Measurements from ENCODE around the gene UNC5C.

Gene UNC5C

GRCh38 chr4:95457353-95457752, 91.4 kb downstream of the UNC5C start:
- Mint-ChIP-seq H3K4me3 (no peak overlapping the region), H3K27ac (peak overlapping the region; percentile 82), H3K36me3 (ENCODE audit: low read depth) (no peaks in the 10 kb centered on the region), H3K27me3 (ENCODE audit: low read depth, poor library complexity) (no peaks in the 10 kb centered on the region), H3K4me1 (peaks cover 10% of the 10 kb centered on the region), H3K9me3 (peaks cover 5% of the 10 kb centered on the region)
- no peak for TF ChIP-seq CTCF (IDR thresholded peaks at IDR 0.05)
- DNase-seq: no peak

- no peak for TF ChIP-seq CTCF (IDR thresholded peaks at IDR 0.05)
- no peak overlapping the region for H3K27ac Mint-ChIP-seq
- H3K36me3 Mint-ChIP-seq (ENCODE audit: low read depth): no peaks in the 10 kb centered on the region
- no peak overlapping the region for H3K4me3 Mint-ChIP-seq
- H3K9me3 Mint-ChIP-seq: no peaks in the 10 kb centered on the region
- no peak for DNase-seq
- no peaks in the 10 kb centered on the region for H3K4me1 Mint-ChIP-seq
- H3K27me3 Mint-ChIP-seq (ENCODE audit: low read depth, poor library complexity): no peaks in the 10 kb centered on the region
Measured at GRCh38 chr4:95450294-95450693, 98.5 kb downstream of the UNC5C start.

GRCh38 chr4:95446173-95446572, 102.6 kb downstream of the UNC5C start:
- Mint-ChIP-seq H3K4me3 (no peak overlapping the region), H3K27me3 (ENCODE audit: low read depth, poor library complexity) (no peaks in the 10 kb centered on the region), H3K27ac (no peak overlapping the region), H3K36me3 (ENCODE audit: low read depth) (no peaks in the 10 kb centered on the region), H3K9me3 (no peaks in the 10 kb centered on the region), H3K4me1 (peaks cover 9% of the 10 kb centered on the region)
- TF ChIP-seq CTCF (IDR thresholded peaks at IDR 0.05): no peak
- DNase-seq: no peak

- no peaks in the 10 kb centered on the region for H3K36me3 Mint-ChIP-seq (ENCODE audit: low read depth)
- H3K4me1 Mint-ChIP-seq: peaks cover 16% of the 10 kb centered on the region
- no peaks in the 10 kb centered on the region for H3K27me3 Mint-ChIP-seq (ENCODE audit: low read depth, poor library complexity)
- no peak overlapping the region for H3K4me3 Mint-ChIP-seq
- TF ChIP-seq CTCF (IDR thresholded peaks at IDR 0.05): no peak
- no peak for DNase-seq
- H3K9me3 Mint-ChIP-seq: no peaks in the 10 kb centered on the region
- H3K27ac Mint-ChIP-seq: no peak overlapping the region
Measured at GRCh38 chr4:95445251-95445650, 103.5 kb downstream of the UNC5C start.

GRCh38 chr4:95444812-95445211, 104.0 kb downstream of the UNC5C start:
- DNase-seq: no peak
- Mint-ChIP-seq H3K27ac (no peak overlapping the region), H3K4me3 (no peak overlapping the region), H3K36me3 (ENCODE audit: low read depth) (no peaks in the 10 kb centered on the region), H3K4me1 (peaks cover 20% of the 10 kb centered on the region), H3K27me3 (ENCODE audit: low read depth, poor library complexity) (no peaks in the 10 kb centered on the region), H3K9me3 (no peaks in the 10 kb centered on the region)
- TF ChIP-seq CTCF (IDR thresholded peaks at IDR 0.05): no peak

- H3K4me1 Mint-ChIP-seq: peaks cover 32% of the 10 kb centered on the region
- H3K27me3 Mint-ChIP-seq (ENCODE audit: low read depth, poor library complexity): no peaks in the 10 kb centered on the region
- peak overlapping the region; percentile 78 for H3K27ac Mint-ChIP-seq
- H3K36me3 Mint-ChIP-seq (ENCODE audit: low read depth): no peaks in the 10 kb centered on the region
- H3K4me3 Mint-ChIP-seq: no peak overlapping the region
- no peak for TF ChIP-seq CTCF (IDR thresholded peaks at IDR 0.05)
- H3K9me3 Mint-ChIP-seq: no peaks in the 10 kb centered on the region
- no peak for DNase-seq
Measured at GRCh38 chr4:95439896-95440295, 108.9 kb downstream of the UNC5C start.

Measured in nephron progenitor cell (in vitro differentiated cells).